Stimulated activated naive CD4-positive, alpha-beta T cell treated with Interleukin-2 at 50 U/mL for 16 hours (primary cell): Measurements from ENCODE around the gene EXOC3L1.

Experiments used
- DNase-seq: peaks from one replicate; lab custom pipeline; 2025; lab: John Stamatoyannopoulos, UW

Gene EXOC3L1

GRCh38 chr16:67163164-67163998 is 26.6 kb downstream of the EXOC3L1 start:
- peak; percentile 26 for DNase-seq

GRCh38 chr16:67162506-67163163 is 27.3 kb downstream of the EXOC3L1 start:
- no peak for DNase-seq

- DNase-seq = no peak
Observed at GRCh38 chr16:67161595-67162058, 28.3 kb downstream of the EXOC3L1 start.

GRCh38 chr16:67158637-67159600 is 31.0 kb downstream of the EXOC3L1 start:
- DNase-seq = peak; percentile 78

GRCh38 chr16:67157892-67158635 is 31.9 kb downstream of the EXOC3L1 start:
- no peak for DNase-seq

GRCh38 chr16:67157106-67157748 is 32.7 kb downstream of the EXOC3L1 start:
- DNase-seq = no peak

GRCh38 chr16:67156143-67156844 is 33.6 kb downstream of the EXOC3L1 start:
- DNase-seq = no peak

- DNase-seq = peak; percentile 70
Observed at GRCh38 chr16:67155295-67156142, 34.4 kb downstream of the EXOC3L1 start.

GRCh38 chr16:67154578-67155294 is 35.2 kb downstream of the EXOC3L1 start:
- no peak for DNase-seq

- DNase-seq = no peak
Observed at GRCh38 chr16:67151431-67152097, 38.4 kb downstream of the EXOC3L1 start.

- DNase-seq = peak; percentile 29
Observed at GRCh38 chr16:67150833-67151396, 39.0 kb downstream of the EXOC3L1 start, which contains the start of gene B3GNT9. Gene B3GNT9 (minus strand): TSS chr16:67150998. CDS start chr16:67150485, 513 bp downstream.

GRCh38 chr16:67150047-67150832 is 39.7 kb downstream of the EXOC3L1 start:
- DNase-seq = peak; percentile 48

GRCh38 chr16:67149276-67150046 is 40.5 kb downstream of the EXOC3L1 start:
- DNase-seq = no peak

- DNase-seq = no peak
Observed at GRCh38 chr16:67148656-67149275, 41.2 kb downstream of the EXOC3L1 start.

GRCh38 chr16:67148221-67148620 is 41.7 kb downstream of the EXOC3L1 start:
- no peak for DNase-seq
